CD4-positive, alpha-beta T cell treated with Interferon gamma for 1 hour (primary cell): ENCODE data around the gene VDAC1.
"Not testable (repeated sequence)": the region's sequence is repeated elsewhere in the genome, so short reads cannot be mapped to it uniquely, and the experiment has no call there.

Experiments used
- DNase-seq: peaks from one replicate; pipeline ENCODE4 v3.0.0-alpha.2; 2020

Gene VDAC1

DNA sequence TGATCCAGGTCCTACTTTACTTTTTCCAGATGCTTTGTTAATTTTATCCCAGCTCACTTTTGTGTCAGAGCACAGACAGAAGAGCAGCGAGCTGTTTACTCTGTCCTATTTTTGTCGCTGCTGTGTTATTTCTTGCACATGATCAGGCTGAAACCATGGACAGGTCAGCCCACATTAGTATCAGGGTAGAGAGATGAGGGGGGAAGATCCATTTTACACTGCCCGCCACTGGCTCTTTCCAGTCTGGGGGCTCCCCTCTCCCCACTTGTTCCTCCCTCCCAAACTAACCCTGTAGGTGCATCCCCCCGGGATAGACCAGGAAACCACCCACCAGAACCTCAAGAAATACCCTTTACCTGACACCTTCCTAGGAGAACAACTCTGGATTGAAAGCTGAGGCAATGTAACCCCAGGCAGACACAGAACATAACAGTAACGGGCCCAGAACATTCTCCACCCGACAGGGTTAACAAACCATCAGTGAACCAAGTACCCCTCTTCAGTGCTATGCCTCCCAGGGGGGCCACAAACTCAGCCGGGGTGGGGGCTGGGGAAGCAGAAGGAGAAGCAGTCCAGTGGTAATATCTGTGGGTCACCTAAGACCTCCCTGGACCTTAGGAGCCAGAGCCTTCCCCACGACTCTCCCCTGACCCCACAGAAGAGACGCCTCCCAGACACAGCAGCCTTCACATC, 10.3 kb downstream of the VDAC1 start:
- no peak for DNase-seq

DNA sequence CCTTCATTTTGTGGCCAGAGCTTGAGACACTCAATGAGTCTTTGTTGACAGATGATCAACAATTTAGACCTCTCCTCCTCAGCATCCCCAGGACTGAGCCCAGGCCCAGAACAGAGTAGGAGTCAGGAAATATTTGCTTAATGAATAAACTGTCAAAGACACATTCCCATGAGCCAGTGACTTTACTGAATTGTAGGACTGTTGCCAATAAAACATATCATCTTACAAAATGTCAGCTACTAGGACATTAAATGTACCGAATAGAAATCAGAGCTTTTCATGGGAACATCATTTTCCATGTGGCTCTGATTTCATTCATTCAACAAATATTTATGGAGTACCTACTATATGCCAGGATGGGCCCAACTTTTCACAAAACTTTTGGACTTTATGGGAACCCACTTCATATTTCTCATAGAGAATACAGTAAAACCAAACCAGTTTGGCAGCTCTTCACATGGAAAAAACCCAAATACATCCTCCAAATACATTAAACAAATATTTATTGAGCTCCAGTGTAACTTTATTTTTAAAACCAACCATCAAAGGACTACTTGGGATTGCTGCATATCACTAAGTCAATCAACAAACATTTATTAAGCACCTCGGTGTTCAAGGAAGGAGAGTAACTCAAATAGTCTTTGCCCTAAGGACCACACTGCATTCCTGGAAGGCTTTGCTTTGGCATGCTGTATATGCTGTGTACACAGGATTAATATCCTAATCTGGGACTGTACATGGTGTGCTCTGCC, 11.4 kb downstream of the VDAC1 start:
- no peak for DNase-seq

DNA sequence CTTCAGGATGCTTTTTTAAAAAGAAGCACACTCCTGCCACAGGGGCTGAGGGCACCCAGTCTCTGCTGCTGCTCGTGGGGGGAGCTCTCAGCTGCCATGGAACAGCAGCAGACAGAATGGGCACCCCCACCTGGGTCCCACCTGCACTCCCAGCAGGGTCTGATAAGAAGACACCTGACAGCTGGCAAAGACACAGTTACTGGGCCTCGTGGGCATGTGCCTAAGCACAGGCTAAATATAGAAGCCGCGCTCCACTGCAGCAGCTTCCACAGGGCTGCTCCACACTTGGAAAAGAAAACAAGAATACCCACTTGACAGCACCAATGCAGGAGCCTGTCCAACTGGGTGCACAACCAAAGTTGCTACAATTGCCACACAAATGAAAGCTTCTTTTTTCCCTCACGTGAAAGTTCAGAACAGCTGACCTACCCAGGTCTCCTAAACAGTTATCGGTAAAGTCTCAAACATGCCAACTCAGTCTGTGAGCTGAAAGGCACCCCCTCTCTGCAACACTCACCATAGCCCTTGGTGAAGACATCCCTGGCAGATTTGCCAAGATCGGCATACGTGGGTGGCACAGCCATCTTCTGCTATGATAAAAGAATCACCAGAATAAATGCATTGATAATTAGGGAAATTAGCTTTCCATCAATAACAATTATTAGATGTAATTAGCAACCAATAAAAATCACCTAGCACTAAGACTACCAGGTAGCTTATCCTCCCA, 12.2 kb downstream of the VDAC1 start:
- no peak for DNase-seq

DNA sequence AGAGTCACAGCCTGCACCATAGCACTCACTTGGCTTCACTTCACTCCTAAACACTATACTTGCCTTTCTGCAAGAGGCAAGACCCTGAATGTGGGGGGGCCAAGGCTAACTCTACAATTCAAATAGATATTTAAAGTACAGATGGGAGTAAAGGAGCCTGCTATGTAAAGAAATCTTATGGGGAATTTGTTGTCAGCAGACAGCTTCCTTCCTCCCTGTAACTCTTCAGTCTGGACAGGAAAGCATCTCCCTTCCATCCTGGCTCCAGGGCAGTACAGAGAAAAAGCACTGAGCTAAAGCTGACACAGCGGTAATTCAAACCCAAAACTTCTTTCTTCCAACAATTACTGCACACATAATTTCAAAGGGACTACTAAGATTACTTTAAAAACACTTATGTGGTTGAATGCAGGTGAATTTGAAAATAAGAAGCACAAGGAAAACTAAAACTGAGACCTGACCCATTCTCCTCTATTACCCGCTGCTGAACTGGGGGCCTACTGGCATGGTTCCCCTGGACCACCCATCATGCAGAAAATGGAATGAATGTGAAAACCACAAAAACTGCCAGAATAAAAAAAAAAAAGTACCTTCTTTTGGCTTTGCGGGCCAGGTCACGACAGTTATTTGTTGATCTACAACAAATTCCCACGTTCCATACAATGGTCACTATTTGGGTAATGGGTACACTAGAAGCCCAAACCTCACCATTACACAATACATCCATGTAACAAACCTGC, 13.4 kb downstream of the VDAC1 start:
- DNase-seq: no peak

DNA sequence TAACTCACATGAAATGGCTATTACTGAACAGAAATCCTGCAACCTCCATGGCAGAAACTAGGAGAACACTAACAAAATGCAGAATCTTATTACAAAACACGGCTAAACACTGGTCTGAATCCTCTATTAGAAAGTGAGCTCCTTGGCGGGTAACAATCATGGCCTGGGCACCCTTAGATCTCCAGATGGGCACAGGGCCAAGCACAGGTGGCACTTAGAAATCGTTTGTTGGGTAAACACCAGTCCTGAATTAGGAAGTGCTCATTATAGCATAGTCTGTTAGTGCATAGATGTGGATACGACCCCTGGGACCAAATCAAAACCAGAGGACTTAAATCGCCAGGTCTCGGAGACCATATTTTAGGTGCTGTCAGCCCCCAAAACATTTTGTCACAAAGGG, 14.4 kb downstream of the VDAC1 start:
- no peak for DNase-seq

DNA sequence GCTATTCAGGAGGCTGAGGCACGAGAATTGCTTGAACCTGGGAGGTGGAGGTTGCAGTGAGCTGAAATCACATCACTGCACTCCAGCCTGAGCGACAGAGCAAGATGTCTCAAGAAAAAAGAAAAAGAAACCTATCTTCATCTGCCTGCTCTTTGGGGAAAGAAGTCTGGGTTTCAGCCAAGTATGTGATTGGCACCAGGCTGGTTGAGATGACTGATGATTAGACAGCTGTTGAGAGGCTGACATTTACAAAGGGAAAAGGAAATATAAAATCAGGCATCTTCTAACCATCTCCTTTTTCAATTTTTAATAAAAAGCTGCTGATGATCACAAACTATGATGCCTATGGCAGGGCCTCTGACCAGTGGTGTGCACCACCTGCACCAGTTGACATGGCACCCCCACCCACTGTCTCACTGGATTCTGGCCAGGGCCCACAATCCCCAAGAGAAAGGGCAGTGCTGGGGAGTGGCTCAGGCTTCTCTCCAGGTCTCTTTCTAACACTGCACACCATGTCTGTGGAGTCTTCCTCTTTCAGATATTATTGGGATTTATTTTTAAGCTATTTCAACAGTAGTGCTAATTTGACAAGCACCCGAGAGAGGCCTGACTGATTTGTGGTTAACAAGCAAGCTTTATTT, 19.1 kb downstream of the VDAC1 start:
- DNase-seq: no peak

DNA sequence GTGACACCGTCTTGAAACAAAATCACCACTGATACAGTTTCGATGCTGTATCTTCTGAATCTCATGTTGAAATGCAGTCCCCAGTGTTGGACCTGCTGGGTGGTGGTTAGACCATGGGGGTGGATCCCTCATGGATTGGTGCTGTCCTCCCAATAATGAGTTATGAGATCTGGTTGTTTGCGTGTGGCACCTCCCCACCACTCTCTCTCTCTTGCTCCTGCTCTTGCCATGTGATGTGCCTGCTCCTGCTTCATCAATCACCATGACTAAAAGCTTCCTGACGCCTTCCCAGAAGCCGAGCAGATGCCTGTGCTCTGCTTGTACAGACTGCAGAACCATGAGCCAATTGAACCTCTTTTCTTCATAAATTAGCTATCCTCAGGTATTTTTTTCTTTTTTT, 21.1 kb downstream of the VDAC1 start:
- no peak for DNase-seq

DNA sequence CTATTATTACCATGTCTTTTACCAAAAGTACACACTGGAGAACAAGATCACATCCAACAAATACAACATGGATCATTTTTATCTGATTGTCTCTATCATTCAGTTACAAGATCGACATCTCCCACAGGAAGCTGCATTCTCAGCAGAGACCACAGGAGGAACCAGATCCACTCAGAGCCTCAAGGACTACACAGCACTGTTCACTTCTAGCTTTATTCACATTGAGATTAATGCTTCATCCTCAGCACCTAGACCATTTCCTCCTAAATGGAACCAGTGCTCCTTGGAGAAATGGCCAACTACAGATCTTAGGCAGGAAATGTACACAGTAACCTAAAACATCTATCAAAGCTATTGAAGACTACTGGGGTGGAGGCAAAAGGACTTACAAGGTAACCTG, 23.1 kb downstream of the VDAC1 start:
- DNase-seq: no peak

DNA sequence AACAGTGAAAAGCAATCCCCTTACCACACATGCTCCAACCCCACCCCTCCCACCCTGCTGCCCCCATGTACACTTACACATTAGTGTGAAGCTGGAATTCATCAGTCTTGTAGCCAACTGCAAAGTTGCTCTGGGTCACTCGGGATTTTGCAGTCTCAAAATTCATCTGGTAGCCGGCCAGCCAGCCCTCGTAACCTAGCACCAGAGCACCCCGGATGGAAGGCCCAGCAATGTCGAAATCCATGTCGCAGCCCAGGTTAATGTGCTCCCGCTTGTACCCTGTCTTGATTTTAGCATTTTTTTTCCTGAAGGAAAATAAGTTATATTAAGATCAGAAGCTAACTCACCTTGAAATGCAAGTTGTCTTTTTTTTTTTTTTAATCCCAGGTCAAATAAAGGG, 24.1 kb downstream of the VDAC1 start:
- DNase-seq: no peak

DNA sequence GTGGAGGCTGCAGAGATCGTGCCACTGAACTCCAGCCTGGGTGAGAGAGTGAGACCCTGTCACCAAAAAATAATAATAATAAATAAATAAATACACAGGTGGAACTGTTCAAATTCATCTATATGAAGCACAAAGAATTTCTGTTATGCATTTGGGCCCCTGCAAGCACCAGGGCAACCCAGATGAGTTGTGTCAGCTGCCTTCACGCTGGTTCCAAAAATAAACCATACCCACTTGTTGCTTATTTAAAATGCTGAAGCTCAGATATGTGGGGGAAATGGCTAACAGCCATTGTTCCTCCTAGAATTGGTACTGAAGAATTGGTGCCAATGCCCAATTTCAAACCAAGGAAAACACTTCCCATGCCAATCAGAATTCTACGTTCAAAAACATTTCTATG, 25.8 kb downstream of the VDAC1 start:
- no peak for DNase-seq

DNA sequence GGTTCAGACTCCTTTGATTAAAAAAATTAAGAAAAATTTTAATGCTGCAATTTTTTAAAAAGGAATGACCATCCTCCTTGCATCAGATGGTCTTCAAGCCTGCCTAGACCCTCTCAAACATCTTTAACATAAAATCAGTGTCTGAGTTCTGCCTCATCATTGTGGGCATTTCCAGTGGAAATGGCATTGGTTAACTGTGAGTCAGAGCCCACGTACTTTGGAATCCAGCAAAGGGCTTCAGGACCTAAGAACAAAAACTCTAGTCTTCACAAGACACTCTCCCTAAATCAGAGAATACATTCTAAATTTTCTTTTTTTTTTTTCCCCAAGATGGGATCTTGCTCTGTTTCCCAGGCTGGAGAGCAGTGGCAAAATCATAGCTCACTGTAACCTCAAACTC, 26.9 kb downstream of the VDAC1 start:
- DNase-seq: no peak

DNA sequence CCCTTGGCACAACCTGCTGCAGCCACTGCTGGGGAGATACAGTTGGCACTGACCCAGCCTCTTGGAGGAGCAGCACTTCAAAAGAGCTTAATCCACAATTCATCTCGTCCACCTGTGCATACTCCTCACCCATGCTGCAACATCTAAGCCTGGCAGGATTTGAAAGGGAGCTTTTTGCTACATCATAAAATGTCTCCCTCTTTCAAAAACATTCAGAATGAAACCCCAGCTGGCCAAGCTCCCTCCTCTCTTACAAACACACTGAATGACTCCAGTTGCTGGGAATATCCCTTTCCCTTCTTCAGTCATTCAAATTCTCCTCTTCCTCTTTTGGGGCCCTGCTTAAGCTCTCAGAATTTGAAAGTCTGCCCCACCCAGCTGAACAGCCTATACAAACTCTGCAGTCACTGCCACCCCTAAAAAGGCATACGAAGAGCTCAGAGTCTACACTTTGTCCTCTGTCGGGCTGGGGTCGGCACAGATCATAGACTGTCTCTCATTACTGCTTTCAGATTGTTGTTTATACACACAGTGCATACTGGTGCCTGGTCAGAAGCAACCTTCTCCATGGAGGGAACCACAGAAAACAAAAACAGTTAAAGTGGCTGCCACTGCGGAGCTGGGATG, 27.5 kb downstream of the VDAC1 start:
- no peak for DNase-seq

DNA sequence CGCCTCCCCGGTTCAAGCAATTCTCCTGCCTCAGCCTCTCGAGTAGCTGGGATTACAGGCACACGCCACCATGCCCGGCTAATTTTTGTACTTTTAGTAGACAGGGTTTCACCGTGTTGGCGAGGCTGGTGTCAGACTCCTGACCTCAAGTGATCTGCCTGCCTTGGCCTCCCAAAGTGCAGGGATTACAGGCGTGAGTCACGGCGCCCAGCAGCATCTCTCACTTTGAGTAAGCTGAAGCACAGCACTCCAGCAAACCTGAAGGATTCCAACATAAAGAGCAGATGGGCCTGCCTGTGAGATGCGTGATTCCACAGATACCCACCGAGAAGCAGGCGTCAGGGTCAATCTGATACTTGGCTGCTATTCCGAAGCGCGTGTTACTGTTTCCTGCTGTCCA, 29.2 kb downstream of the VDAC1 start:
- not testable (repeated sequence) for DNase-seq

DNA sequence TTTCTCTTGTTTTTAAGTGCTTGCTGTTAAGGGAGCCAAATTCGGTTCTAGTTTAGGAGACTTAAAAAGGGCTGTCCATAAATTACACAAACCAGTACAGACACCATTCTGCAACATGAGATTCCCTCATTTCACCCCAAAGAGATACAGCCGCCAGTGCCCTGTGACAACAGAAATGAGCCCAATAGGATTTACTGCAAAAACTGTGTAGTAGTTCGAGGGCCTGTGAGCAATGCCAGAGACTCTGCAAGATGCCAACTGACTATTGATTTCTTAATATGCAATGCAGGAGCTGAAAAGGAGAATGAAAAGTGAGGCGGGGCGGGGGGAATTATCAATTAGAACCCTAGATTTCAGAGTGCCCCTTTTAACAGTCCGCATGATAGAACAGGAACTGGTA, 30.6 kb downstream of the VDAC1 start:
- DNase-seq: no peak

DNA sequence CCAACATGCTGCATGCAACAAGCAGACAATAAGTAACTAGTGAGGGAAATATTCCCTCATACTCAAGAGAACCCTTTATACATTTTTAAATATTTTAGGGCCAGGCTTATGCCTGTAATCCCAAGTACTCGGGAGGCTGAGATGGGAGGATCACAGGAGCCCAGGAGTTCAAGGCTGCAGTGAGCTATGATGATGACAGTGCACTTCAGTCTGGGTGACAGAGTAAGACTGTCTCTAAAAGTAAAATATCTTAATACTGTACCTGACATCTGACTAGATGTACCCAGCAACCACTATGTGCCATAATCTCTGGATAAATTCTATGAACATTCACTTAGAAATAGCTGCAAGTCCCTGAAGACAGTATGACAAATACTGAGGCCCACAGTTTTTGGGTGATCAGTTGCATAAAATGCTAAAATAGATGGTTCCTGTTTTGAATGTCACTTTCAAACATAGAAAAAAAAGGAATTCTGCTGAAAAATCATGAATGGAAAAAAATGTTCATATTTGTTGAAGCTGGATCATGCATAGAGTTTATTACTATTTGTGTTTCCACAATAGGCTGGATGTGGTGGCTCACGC, 34.4 kb downstream of the VDAC1 start:
- no peak for DNase-seq

DNA sequence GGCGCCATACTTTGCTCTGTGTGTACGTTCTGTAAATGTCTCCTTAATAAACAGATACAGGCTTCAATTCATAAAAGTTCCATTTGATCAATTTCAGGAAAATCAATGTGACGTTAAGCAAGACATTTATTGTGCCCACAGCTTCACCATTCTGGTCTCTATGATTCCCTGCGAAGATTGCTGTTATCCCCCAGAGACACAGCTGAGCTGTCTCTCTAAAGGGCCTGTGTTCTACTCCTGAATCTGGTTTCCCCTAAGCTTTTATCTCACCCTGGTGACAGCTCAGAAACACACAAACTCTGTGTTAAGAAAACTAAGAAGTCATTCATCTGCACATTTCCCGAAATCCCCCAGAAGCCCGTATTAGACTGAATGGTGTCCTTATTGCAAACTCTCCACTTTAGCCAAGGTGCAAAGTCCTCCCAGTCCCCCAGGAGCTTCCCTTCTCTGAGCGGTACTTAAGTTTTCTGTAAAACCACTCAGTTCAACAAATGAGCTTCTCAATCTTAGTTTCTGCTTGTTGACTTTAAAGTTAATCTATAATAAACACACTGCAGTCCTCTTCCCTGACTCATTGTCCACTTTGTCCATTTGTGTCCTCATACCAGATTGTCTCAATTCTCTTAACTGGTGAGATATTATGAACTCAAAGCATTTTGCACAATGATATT, 35.0 kb downstream of the VDAC1 start:
- no peak for DNase-seq

DNA sequence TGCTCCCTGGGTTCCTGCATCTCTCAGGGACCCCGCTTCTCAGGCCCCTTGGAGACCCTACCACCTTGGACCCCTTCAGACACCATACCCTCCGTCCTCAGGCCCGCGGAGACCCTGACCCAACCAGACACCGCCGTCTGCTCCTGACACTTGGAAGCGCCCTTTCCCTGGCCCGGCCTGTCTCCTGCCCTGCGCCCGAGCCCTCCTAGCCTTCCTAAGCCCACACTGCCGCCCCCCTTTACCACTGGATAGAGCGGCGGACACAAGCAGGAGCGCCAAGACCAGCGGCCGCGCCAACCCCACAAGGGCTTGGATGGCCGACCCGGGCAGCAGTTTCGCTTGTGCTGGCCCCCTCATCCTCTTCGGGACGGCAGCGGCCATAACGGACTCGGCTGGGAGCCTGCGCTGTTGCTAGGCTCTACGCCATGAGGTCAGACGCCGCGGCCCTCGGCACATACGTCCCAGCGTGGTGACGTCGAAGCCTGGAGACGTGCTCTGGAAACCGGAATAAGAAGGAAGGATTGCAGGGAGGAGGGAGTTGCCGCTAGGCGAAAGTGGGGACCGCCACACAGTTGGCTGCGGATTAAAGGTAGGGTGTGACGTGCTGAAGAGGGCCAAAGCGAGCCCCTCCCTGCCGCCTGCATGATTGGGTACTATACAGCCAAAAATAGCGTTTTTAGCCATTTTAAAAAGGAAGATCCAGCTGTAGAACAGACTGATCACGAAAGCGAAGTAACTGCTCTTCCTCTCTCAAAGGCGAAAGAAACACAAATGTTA, 36.4 kb downstream of the VDAC1 start, which contains the start of gene C5orf15:
Gene C5orf15 (minus strand): TSS at position 422 of the 777 bp plus-strand sequence. CDS start 41 bp downstream, at position 381.
- peak; percentile 92 for DNase-seq

DNA sequence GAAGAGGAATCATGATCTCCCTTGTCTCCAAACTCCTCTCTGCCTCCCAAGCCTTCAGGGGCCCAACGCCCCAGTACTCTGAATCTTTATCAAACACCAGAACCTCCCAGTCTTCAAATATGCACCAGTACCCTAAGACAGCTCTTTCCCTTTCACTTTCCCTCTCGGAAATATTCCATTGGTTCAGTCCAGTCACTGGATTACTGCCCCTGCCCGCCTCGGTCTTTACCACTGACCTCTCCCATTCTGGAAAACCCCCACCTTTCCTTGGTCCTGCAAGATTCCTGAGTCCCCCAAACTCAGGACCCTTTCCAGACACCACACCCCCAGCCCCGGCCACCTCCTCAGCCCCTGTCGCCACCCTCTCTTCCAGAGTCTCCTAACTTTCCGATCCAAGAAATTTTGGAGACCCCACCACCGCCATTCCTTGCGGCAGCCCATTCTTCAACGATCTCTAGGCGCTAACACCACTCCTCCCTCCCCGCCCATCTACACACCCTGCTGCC, 37.0 kb downstream of the VDAC1 start:
- DNase-seq: no peak

DNA sequence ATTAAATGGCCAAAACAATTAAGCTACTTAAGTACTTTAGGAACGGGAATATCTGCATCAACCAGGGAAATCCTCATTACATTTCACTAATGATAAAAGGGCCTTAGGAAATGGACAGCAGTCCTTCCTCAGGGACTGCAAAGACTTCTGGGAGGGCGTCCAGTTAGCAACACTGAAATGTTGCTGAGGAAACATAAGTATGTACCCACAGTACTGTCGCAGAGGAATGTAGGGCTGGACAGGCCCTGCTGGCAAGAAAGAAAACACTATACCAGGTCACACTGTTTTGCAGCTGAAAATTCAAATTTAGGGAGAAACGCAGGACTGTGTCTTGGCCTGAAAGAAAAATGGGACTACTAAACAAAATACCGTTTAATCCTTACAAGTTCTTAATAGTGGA, 37.7 kb downstream of the VDAC1 start:
- DNase-seq: no peak

DNA sequence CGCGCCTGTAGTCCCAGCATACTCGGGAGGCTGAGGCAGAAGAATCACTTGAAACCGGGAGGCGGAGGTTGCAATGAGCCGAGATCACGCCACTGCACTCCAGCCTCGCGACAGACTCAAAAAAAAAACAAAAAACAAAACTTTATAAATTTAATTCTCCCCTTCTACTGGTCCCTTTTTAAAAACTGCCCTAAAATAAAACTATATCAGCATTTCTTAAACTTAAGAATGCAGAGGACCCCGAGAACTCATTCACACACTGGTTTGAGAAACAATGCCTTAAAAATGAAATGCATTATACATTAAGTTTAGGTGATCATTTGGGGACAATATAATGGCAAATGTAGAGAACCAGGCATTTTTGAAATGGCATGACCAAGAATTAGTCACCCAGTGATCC, 38.7 kb downstream of the VDAC1 start:
- DNase-seq: no peak
